Spleen (tissue), 11 donors: Measurements from ENCODE around the gene RIMBP2. TPM values are rescaled to one million over a fixed set of nuclear protein-coding genes. Genes with fewer than 3 reads are reported as not detected.

Experiments used
- DNase-seq: peaks from one replicate; pipeline ENCODE4 v3.0.0-alpha.2; 2020
- H3K27ac ChIP-seq, 8 donors: fragments of 200-600 bp; sonication (generic) in 7 of 8; 1 replicate in 4 of 8; 2 replicates in 4 of 8; pipeline versions ENCODE4 v1.5.0 to v1.8.0; 2016 to 2021; ENCODE audit warnings: inconsistent platforms in 4 of 8, mild to moderate bottlenecking in 4 of 8, moderate library complexity in 1 of 8
- H3K27me3 ChIP-seq, 7 donors: fragments of 200-600 bp; sonication (generic) in 6 of 7; replicated peaks in 1 of 7; 1 replicate in 4 of 7; 2 replicates in 3 of 7; pipeline versions ENCODE4 v1.5.0 to v1.8.0; 2016 to 2021; ENCODE audit warnings: inconsistent platforms in 3 of 7, mild to moderate bottlenecking in 1 of 7
- H3K36me3 ChIP-seq, 6 donors: fragments of 200-600 bp; sonication (generic) in 5 of 6; 1 replicate in 4 of 6; 2 replicates in 2 of 6; pipeline versions ENCODE4 v1.5.0 to v1.8.0; 2016 to 2021; ENCODE audit warnings: inconsistent platforms in 2 of 6
- H3K4me1 ChIP-seq, 6 donors: fragments of 200-600 bp; sonication (generic) in 5 of 6; 1 replicate in 3 of 6; 2 replicates in 3 of 6; pipeline versions ENCODE4 v1.5.0 to v1.8.0; 2016 to 2021; ENCODE audit warnings: inconsistent platforms in 3 of 6
- H3K4me3 ChIP-seq, 8 donors: fragments of 200-600 bp; sonication (generic) in 7 of 8; 1 replicate in 4 of 8; 2 replicates in 4 of 8; pipeline versions ENCODE4 v1.5.0 to v1.8.0; 2016 to 2021; ENCODE audit warnings: inconsistent platforms in 4 of 8, mild to moderate bottlenecking in 4 of 8, moderate library complexity in 2 of 8
- H3K9me3 ChIP-seq, 8 donors: fragments of 200-600 bp; sonication (generic) in 7 of 8; 1 replicate in 4 of 8; 2 replicates in 4 of 8; pipeline versions ENCODE4 v1.5.0 to v1.8.0; 2016 to 2021; ENCODE audit warnings: inconsistent platforms in 4 of 8
- POLR2A ChIP-seq, 3 donors: fragments of 450-650 bp; IDR thresholded peaks; one replicate each; pipeline ENCODE4 v1.5.1; 2017; ENCODE audit warnings: antibody characterized with exemption in 3 of 3, mild to moderate bottlenecking in 1 of 3
- POLR2AphosphoS5 ChIP-seq, 3 donors: sonication (generic); formaldehyde crosslinking; IDR thresholded peaks; one replicate each; pipeline ENCODE4 v1.5.1; 2017; ENCODE audit warnings: antibody characterized with exemption in 3 of 3
- WGBS, 5 donors: extraction: QIAGEN DNeasy Blood & Tissue Kit in 3 of 5; methylation state at CpG; one replicate each; pipeline versions ENCODE4 v1.1.5 to v1.1.7; 2013 to 2018; 5-methylcytosine and 5-hydroxymethylcytosine counted together
- intact Hi-C: fragments of 100-400 bp; cut with DNase I; formaldehyde crosslinking; loops from one replicate; pipeline ENCODE4 v1.15.0; 2023; ENCODE audit warnings: low total_unique reads
- polyA plus RNA-seq, 3 donors: library from polyadenylated mRNA; stranded (reverse); fragments of 200-250 nt; gene quantifications; one replicate each; pipeline ENCODE4 v1.2.1, GENCODE V29; 2013
- total RNA-seq, 7 donors: library from RNA; depleted of rRNA in 3 of 7; stranded (reverse); fragments of >200 nt in 3 of 7; fragmentation: NEBNext Ultra II Directional in 4 of 7; extraction: Animal tissue kit (Norgen Biotek cat#: 25700) in 4 of 7; gene quantifications; one replicate each; pipeline versions ENCODE4 v1.1.0 to v1.2.1, GENCODE V29; 2016 to 2021
- TF ChIP-seq, protein P1 (sequence below), 11 experiments: fragments of 200-600 bp in 7 of 11; fragments of 450-650 bp in 4 of 11; sonication (generic) in 4 of 11; IDR thresholded peaks in 8 of 11; conservative IDR thresholded peaks in 3 of 11; 1 replicate in 7 of 11; 2 replicates in 4 of 11; pipeline versions ENCODE4 v1.4.0 to v1.8.0; 2016 to 2021; ENCODE audit warnings: antibody characterized with exemption in 11 of 11, inconsistent platforms in 4 of 11, mild to moderate bottlenecking in 1 of 11
- donor health status: healthy with polysubstance abuse.
- donor health status: DM: no; HTN: no; CAD: no; lungs with moderate emphysema.
- donor health status: DM: no; HTN: no; CAD: no.
- donor health status: Bipolar disorder and iron deficiency.
- donor health status: healthy.
- donor health status: DM: no; HTN: no; CAD: no.
- donor health status: DM: yes; HTN: yes; CAD: no.

Gene RIMBP2
- total and polyA plus RNA-seq, 10 donors: 0.05 to 5.2 (median 0.95) TPM

GRCh38 chr12:130435826-130436225 is 280.3 kb downstream of the RIMBP2 start:
- Histone ChIP-seq H3K27ac (no peak overlapping the region), H3K4me3 (no peak overlapping the region), H3K4me1 (no peaks in the 10 kb centered on the region), H3K36me3 (no peaks in the 10 kb centered on the region), H3K9me3 (peaks cover 0 to 44% (median 5%) of the 10 kb centered on the region in 8 donors), H3K27me3 (no peaks in the 10 kb centered on the region)
- intact Hi-C loops: no loop called here
- peak; percentile 61 for DNase-seq
- WGBS, 5 donors: 88 to 95% (median 91%) methylated on average over 16 to 17 of the region's 17 CpGs
- TF ChIP-seq POLR2AphosphoS5 (IDR thresholded peaks at IDR 0.05) (no peak), POLR2A (IDR thresholded peaks at IDR 0.05) (no peak)
- TF ChIP-seq, protein P1, sequence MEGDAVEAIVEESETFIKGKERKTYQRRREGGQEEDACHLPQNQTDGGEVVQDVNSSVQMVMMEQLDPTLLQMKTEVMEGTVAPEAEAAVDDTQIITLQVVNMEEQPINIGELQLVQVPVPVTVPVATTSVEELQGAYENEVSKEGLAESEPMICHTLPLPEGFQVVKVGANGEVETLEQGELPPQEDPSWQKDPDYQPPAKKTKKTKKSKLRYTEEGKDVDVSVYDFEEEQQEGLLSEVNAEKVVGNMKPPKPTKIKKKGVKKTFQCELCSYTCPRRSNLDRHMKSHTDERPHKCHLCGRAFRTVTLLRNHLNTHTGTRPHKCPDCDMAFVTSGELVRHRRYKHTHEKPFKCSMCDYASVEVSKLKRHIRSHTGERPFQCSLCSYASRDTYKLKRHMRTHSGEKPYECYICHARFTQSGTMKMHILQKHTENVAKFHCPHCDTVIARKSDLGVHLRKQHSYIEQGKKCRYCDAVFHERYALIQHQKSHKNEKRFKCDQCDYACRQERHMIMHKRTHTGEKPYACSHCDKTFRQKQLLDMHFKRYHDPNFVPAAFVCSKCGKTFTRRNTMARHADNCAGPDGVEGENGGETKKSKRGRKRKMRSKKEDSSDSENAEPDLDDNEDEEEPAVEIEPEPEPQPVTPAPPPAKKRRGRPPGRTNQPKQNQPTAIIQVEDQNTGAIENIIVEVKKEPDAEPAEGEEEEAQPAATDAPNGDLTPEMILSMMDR (IDR thresholded peaks at IDR 0.05 in 8 of 11, conservative IDR thresholded peaks at IDR 0.05 in 3 of 11): no peak

- Histone ChIP-seq H3K27me3 (no peaks in the 10 kb centered on the region), H3K4me3 (no peak overlapping the region), H3K9me3 (peaks cover 0 to 39% (median 5%) of the 10 kb centered on the region in 8 donors), H3K27ac (no peak overlapping the region), H3K36me3 (no peaks in the 10 kb centered on the region), H3K4me1 (no peaks in the 10 kb centered on the region)
- intact Hi-C loops: no loop called here
- WGBS, 5 donors: 71 to 94% (median 81%) methylated on average over 6 of the region's 6 CpGs
- TF ChIP-seq, protein P1 (IDR thresholded peaks at IDR 0.05 in 8 of 11, conservative IDR thresholded peaks at IDR 0.05 in 3 of 11): no peak
- TF ChIP-seq POLR2AphosphoS5 (IDR thresholded peaks at IDR 0.05) (no peak), POLR2A (IDR thresholded peaks at IDR 0.05) (no peak)
- DNase-seq: peak; percentile 23
Observed at GRCh38 chr12:130435331-130435730, 280.8 kb downstream of the RIMBP2 start.

DNA sequence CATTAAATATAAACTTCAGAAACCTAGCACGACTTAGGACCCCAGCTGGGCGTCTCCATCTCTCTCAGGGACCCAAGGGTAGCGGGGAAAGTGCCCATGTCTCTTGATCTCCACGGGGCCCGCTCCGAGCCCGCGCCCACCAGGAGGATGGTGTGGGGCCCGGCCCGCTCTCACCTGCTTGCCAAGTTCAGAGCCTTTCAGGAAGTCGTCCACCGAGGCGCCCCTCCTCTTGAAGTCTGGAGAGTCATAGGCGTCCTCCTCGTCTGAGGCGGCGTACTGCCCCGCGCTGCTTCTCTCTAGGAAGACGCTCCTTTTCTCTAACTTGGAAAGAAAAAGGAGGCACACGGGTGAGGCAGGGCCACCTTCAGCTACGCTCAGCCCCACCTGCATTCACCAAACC is 281.5 kb downstream of the RIMBP2 start:
- peak; percentile 61 for DNase-seq
- Histone ChIP-seq H3K27me3 (no peaks in the 10 kb centered on the region), H3K27ac (no peak overlapping the region), H3K4me3 (no peak overlapping the region), H3K9me3 (peaks cover 0 to 39% (median 5%) of the 10 kb centered on the region in 8 donors), H3K4me1 (no peaks in the 10 kb centered on the region), H3K36me3 (no peaks in the 10 kb centered on the region)
- 83 to 93% (median 89%) methylated on average over 22 of the region's 22 CpGs for WGBS, 5 donors
- TF ChIP-seq POLR2AphosphoS5 (IDR thresholded peaks at IDR 0.05) (no peak), POLR2A (IDR thresholded peaks at IDR 0.05) (no peak)
- TF ChIP-seq, protein P1 (IDR thresholded peaks at IDR 0.05 in 8 of 11, conservative IDR thresholded peaks at IDR 0.05 in 3 of 11): no peak
- intact Hi-C loops: no loop called here

DNA sequence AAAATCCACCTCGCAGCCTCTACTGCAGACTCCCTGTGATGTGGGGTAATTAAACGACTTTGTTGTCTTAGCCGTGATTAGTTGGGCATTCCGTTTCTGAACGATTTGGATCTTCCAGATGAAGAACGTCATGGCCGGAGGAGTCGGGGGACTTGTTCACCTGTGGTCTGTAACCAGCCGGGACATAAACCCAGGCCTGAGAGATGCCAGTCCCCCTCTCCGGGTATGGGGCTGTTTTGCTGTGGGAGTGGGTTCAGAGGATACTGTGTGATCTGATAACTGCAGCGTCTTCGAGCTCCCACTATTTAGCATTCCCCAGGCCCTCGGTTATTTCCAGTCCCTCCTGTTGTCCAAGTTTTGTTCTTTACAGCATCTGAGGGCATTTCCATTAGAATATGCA is 282.3 kb downstream of the RIMBP2 start:
- TF ChIP-seq, protein P1 (IDR thresholded peaks at IDR 0.05 in 8 of 11, conservative IDR thresholded peaks at IDR 0.05 in 3 of 11): no peak
- no peak for TF ChIP-seq POLR2AphosphoS5 (IDR thresholded peaks at IDR 0.05)
- no peak for TF ChIP-seq POLR2A (IDR thresholded peaks at IDR 0.05)
- Histone ChIP-seq H3K36me3 (no peaks in the 10 kb centered on the region), H3K4me3 (no peak overlapping the region), H3K9me3 (peaks cover 0 to 38% (median 5%) of the 10 kb centered on the region in 8 donors), H3K27ac (no peak overlapping the region), H3K27me3 (no peaks in the 10 kb centered on the region), H3K4me1 (no peaks in the 10 kb centered on the region)
- WGBS, 5 donors: 91 to 95% (median 93%) methylated on average over 13 of the region's 13 CpGs
- intact Hi-C loops: no loop called here
- DNase-seq: peak; percentile 32
